HCEC 1CT (cell line): ENCODE measurements around the gene AK3.
"Not testable (repeated sequence)": the region's sequence is repeated elsewhere in the genome, so short reads cannot be mapped to it uniquely, and the experiment has no call there.

Source experiments
- DNase-seq: peaks from one replicate; pipeline ENCODE4 v3.0.0-alpha.2; 2017

AK3 gene

DNA sequence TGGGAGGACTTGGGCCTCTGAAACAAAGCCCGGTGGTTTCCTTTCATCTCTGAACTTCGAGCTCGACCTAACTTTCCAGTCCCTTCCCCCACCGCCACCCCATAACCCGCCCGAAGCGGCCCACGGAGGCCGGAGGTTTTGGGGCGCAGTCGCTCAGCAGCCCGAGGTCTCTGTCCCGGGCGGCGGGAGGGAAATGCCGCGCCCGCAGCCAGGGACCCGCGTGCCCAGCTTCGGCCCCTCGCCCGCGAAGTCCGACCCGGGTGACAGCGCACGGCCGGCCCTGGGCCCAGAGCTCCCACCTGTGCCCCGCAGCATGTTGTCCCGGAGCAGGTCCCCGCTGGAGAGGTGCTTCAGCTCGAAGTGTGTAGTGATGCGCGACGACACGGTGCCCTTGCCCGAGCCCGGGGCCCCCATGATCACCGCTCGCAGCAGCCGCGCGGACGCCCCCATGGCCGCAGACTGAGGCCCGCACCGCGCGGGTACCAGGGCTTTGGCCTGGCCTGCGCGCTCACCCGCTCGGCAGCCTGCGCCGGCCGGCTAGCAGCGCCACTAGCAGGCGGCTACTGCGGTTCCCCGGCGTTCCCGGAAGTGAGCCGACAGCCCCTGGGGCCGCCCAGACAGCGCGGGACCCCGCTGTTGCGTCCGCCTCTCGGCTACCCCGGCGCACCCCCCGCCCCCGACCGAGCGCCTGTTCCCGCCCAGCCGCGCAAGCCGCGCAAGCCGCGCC is at the start of gene AK3:
Gene AK3 (minus strand): TSS at position 565 of the 727 bp plus-strand sequence. CDS start 115 bp downstream, at position 450.
- peak; percentile 86 for DNase-seq

DNA sequence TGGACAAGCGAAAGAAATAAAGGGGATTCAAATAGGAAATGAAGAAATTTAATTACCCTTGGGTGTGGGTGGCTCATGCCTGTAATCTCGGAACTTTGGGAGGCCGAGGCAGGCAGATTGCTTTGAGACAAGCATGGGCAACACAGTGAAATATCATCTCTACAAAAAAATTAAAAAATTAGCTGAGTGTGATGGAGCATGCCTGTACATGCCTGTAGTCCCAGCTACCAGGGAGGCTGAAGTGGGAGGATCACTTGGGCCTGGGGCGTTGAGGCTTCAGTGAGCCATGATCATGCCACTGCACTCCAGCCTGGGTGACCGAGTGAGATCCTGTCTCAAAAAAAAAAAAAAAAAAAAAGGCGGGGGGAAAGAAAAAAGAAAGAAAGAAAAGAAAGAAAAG is 47.7 kb upstream of the AK3 start:
- DNase-seq: no peak

DNA sequence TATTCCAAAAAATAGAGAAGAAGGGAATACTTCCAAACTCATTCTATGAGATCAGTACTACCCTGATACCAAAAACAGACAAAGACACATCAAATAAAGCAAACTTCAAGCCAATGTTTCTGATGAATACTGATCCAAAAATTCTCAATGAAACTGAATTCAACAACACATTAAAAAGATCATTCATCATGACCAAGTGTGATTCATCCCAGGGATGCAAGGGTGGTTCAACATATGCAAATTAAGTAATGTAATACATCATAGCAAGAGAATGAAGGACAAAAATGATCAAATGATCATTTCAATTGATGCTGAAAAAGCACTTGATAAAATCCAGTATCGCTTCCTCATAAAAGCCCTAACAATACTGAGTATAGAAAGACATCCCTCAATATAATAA is 46.9 kb upstream of the AK3 start:
- DNase-seq: peak; percentile 29

DNA sequence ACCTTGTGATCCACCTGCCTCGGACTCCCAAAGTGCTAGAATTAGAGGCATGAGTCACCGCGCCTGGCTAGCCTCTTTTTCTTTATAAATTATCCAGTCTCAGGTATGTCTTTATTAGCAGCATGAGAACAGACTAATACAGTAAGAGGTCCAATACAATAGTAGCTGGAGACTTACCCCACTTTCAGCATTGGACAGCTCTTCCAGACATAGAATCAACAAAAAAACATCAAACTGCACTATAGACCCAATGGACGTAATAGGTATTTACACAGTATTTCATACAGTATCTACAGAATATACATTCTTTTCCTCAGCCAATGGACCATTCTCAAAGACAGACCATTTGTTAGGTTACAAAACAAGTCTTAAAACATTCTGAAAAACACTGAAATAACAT is 45.6 kb upstream of the AK3 start:
- DNase-seq: no peak

DNA sequence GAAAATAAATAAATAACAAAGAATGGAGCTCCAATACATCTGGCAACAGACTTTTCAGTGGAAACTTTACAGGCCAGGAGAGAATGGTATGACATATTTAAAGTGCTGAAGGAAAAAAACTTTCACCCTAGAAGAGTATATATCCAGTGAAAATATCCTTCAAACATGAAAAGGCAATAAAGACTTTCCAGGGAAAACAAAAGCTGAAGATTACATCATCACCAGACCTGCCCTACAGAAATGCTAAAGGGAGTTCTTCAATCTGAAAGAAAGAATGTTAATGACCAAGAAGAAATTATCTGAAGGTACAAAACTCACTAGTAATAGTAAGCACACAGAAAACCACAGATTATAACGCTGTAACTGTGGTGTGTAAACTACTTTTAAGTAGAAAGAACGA is 43.4 kb upstream of the AK3 start:
- DNase-seq: no peak

DNA sequence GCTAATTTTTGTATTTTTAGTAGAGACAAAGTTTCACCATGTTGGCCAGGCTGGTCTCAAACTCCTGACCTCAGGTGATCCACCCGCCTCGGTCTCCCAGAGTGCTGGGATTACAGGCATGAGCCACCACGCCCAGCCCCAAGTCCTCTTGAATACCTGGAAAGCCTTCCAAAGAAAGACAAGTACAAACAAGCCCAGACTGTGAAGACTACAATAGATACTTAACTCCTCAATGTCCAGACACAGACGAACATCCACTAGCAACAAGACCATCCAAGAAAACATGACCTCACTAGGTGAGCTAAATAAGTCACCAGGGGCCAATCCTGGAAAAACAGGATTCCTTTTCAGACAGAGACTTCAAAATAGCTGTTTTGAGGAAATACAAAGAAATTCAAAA is 42.2 kb upstream of the AK3 start:
- not testable (repeated sequence) for DNase-seq

DNA sequence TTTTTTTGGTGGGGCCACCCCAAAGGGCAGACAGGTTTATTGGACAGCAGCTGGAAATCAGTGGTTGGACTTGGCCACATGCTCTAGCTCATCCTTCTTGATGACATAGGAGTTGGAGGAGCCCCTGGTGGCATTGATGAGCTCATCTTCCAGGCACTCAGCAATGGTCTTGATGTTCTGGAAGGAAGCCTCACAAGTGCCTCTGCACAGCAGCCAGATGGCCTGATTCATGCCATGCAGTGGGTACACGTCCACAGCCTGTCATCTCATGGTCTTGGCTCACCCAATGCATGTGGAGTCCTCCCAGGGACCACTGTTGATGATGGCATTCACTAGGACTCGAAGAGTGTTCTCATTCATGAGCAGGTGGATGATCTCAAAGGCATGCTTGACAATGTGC is 40.4 kb upstream of the AK3 start:
- DNase-seq: no peak

DNA sequence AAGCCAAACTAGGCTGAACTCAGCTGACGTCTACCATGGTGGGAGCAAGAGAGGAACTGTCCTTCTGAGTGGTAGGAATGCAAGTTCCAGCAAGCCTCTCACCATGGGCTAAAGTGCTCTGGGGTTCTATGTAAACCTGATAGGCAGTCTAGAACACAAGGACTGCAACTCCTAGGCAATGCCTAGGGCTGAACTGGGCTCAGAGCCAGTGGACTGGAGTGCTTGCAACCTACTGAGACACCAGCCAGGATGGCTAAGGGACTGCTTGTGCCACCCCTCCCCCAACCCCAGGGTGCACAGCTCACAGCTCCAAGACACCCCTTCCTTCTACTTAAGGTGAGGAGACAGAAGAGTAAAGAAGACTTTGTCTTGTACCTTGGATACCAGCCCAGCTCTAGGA is 39.6 kb upstream of the AK3 start:
- DNase-seq: no peak

DNA sequence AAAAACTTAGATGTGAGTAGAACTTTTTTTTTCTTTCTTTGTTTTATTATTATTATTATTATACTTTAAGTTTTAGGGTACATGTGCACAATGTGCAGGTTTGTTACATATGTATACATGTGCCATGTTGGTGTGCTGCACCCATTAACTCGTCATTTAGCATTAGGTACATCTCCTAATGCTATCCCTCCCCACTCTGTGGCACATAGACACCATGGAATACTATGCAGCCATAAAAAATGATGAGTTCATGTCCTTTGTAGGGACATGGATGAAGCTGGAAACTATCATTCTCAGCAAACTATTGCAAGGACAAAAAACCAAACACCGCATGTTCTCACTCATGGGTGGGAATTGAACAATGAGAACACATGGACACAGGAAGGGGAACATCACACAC is 34.0 kb upstream of the AK3 start:
- DNase-seq: not testable (repeated sequence)

DNA sequence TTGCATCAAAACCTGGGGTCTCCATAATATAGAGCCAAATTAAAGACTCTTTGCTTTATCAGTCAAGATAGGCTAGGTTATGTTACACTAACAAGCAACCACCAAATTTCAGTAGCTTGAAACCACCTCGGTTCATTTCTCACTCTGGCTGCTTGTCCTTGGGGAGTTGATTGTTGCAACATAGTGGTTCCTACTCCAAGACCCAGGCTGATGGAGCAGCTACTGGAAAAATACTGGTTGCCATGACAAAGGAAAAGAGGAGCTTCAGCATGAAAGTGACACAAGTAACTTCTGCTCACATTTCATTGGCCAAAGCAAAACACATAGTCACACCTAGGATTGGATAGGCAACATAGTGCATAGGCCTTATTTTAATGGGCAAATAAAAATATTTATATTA is 33.2 kb upstream of the AK3 start:
- DNase-seq: no peak

DNA sequence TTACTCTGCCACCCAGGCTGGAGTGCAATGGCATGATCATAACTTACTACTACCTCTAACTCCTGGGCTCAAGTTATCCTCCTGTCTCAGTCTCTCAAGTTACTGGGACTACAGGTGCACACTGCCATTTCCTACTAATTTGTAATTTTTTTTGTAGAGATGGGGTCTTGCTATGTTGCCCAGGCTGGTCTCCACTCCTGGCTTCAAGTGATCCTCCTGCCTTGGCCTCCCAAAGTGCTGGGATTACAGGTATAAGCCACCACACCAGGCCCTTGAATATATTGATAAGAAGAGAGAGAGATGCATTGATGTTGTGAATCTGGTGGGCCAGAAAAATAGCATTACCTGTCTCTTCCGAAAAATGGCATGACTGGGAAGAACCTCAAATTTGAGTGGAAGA is 30.8 kb upstream of the AK3 start:
- DNase-seq: no peak

DNA sequence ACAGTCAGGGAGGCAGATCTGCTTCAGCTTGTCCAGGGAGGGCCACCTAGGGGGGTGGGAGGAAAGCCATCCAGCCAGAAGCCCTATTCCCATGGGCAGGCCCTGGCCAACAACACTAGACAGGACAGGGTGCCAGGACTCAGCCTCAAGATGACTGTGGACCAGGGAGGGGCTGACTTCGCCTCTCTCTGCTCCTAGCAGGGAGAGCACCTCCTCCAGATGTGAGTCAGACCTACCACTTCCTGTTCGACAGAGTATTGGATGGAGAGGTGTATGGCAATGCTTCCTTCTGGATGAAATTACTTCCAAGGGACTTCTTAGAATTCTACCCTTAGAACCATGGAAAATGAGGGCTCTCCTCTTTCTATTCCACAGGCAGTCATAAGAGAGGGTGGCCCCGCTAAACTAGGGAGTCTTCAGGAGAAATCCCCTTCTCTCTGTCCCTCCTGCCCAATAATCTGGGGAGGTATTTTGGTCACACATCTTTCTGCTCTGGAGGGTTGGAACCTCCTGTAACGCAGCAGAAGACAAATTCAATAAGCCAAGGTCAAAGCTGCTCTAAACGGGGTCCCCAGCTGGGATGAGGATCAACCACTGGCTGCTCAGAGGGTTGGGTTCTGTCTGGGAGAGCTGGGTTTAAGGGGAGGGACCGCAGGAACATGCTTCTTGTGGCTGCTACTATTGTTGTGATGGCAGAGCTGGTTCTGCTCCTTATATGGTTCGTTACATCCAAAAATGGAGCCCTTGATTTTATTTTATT is 28.5 kb upstream of the AK3 start:
- peak; percentile 44 for DNase-seq

DNA sequence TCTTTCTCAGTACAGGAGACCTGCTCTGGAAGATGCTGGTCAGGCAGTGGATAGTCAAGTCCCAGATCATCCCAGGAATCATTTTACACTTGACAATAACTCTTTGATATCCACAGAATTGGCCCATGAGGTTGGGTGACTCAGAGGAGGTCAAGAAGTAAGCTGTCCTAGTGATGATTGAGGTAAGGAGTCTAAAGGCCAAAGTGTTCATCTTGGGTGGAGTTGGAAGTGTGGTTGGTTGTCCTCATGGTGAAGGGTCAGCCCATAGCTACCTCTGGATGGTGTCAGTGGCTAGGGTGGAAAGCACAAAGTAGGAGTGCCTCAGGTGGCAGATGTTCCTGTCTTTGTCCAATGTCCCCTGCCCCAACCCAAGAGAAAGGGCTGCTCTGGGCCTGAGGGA is 27.7 kb upstream of the AK3 start:
- DNase-seq: no peak

DNA sequence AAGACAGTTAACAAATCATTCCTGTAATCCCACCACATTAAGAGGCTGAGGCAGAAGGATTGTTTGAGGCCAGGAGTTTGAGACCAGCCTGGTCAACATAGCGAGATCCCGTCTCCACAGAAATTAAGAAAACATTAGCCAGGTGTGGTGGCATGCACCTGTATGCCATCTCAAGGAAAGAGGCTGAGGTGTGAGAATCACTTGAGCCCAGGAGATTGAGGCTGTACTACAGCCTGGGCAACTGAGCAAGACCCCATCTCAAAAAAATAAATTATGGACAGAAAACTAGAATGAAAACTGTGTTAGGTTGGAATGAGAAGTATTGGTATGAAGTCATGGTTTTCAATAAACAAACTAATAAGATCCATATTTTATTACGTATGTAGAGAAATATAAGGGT is 23.0 kb upstream of the AK3 start:
- no peak for DNase-seq

DNA sequence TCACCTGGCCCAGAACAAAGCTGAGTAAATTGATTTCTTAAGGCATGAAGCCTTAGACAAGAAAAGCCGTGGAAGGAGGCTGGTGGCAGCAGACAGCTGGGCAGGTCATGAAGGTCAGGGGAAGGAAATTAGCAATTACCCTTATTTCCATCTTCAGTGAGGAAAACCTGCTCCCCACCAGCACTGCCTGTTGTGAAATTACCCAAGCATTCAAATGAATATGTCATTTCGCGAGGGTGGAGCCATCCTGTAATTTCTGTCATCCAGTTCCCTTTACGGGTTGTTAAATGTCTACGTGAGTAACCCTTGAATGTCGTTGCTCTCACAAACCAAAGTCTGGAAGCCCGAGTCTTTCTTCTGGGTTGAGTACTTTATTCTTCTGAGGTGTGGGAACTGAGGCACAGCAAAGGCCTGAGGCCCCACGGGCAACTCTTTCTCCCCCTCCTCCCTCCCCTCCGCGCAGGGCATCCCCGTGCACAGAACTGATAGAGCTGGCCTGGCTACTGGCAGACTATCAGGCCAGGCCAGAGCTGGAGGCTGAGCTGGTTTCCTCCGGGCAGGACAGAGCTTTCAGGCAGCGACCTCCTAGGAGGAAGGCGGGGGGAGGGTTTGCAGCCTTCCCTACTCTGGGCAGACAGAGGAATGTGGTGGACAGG is 22.0 kb upstream of the AK3 start:
- peak; percentile 10 for DNase-seq

DNA sequence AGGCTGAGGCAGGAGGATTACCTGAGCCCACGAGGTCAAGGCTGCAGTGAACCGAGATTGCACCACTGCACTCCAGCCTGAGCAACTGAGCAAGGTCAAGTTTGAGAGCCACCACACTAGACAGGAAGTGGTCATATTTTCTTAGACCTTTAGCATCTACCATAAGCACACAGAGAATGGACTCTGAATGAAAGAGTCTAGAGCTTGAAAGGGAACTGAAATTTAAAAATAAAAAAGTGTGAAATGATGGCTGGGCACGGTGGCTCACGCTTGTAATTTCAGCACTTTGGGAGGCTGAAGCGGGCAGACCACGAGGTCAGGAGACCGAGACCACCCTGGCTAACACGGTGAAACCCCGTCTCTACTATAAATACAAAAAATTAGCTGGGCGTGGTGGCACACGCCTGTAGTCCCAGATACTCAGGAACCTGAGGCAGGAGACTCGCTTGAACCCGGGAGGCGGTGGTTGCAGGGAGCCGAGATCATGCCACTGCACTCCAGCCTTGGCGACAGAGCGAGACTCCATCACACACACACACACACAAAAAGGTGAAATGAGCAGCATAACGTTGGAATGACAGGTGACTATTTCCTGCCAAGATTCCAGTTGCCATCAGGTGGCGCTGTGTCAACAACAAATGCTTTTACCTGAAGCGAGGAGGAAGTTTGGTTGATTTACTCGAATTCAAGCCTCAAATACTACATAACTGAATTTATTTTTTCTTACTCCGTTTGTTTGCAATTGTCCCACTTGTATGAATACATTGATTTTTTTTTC is 21.3 kb upstream of the AK3 start:
- DNase-seq: peak; percentile 22

DNA sequence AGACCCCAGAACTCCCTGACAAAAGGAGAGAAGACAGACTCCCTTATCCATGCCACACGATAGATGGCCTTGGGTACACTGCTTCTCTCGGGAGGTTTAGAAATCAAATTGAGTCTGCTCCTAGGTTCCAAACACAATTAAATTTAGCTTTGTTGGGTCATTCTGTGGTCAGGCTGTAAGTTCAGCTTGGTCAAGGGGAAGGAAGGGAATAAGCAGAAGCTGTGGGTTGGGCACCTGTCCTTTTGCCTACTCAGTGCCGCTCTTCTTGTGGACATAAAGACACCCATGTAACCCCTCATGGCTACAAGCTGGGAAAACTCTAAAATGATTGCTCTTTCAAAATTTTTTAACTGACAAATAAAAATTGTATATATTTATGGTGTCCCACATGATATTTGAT is 19.1 kb upstream of the AK3 start:
- no peak for DNase-seq

DNA sequence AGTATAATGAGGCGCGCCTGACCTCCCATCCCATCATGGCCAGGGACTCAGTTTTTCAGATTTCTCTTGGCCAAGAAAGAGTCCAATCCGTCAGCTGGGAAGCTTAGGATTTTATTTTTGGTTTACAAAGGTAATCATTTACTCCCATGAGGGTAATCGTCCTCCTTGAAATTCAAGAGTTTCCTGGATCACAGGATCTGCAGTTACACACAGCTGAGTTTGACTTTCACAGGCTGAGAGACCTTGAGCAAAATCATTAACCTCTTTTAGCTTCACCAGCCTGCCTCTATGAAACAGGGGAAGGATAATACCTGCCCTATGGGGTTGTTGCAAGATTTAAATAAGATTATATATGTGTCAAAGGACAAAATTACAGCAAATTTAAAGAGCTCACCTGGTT is 15.4 kb upstream of the AK3 start:
- no peak for DNase-seq

DNA sequence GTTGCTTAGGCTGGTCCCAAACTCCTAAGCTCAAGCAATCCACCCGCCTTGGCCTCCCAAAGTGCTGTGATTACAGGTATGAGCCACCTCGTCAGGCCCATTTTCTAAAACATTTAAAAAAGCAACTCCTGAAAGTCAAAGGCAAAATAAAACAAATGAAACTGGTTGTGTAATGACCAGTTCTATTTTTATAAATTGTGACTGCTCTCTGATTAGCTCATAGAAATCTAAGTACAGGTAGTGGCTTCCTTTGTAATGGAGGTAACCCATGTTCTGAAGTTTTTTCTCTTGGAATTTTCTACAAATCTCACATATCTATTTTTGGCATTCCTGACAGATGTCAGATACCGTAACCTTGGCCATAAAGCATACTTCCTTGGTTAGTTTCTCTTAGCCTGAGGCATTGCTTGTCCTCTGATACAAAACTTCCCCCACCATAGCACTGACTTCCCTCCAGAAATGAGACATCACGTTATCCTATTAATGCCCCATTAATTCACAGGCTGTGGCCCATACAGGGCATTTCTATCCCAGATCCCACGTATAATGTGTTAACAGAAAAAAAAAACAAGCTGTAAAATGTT is 14.1 kb upstream of the AK3 start:
- no peak for DNase-seq

DNA sequence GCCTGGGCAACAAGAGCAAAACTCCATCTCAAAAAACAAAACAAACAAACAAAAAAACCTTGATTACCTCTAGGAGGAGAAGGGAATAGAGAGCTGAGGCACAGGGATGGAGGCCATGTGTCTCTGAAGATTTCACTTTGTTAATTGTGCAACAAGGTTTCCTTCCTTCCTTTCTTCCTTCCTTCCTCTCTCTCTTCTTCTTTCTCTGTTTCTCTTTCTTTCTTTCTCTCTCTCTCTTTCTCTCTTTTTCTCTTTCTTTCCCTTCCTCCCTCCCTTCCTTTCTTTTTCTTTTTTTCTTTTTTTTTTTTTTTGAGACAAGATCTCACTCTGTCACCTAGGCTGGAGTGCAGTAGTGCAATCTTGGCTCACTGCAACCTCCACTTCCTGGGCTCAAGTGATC is 13.5 kb upstream of the AK3 start:
- not testable (repeated sequence) for DNase-seq

DNA sequence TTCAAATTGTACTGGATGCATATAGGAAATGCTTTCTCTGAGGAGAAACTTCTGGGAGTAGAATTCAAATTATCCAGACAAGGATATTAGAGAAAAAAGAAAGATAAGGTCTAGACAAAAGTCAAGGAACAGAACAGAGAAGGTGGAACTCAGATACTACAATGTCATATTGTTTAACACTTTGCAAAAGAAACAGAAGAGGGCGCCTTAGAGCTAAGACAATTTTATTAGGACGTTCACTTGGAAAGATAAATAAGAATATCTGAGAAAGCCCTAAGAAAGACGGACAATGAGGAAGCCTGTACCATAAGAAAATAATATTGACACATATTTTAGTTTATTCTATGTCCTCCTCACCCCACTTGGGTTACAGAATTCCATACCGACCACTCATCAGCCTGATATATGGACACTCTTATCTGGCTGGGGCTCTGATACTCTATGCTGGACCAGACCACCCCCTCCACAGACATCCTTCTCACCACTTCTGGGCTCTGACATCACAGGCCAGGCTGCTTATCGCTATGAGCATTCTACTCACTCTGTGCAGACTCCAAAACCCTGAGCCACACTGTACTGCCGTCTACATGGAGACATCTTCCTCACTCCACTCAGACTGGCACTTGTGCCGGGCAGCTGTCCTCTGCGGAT is 9.1 kb upstream of the AK3 start:
- DNase-seq: peak; percentile 37

DNA sequence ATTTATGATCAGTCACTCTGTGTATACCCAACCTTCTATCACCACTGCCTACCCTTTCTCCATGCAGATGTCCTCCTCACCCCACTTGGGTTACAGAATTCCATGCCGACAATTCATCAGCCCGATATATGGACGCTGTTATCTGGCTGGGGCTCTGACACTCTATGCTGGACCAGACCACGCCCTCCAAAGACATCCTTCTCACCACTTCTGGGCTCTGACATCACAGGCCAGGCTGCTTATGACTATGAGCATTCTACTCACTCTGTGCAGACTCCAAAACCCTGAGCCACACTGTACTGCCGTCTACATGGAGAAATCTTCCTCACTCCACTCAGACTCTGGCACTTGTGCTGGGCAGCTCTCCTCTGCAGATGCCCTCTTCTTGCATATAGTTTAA is 7.6 kb upstream of the AK3 start:
- DNase-seq: no peak
